Uterus (tissue), 4 donors: ENCODE results near the gene NSFL1C. TPM values are rescaled to one million over a fixed set of nuclear protein-coding genes. Genes with fewer than 3 reads are reported as not detected.

ENCODE experiments used
- DNase-seq, 2 donors: peaks; one replicate each; pipeline ENCODE4 v3.0.0-alpha.2; 2019 to 2020
- H3K27ac ChIP-seq, 2 donors: fragments of 200-600 bp; sonication (generic); 1 replicate in 1 of 2; 2 replicates in 1 of 2; pipeline ENCODE4 v1.5.1; 2016 to 2018
- H3K27me3 ChIP-seq, 2 donors: fragments of 200-600 bp; sonication (generic); one replicate each; pipeline ENCODE4 v1.5.1; 2018 to 2019; ENCODE audit warnings: control low read depth in 1 of 2
- H3K36me3 ChIP-seq, 2 donors: fragments of 200-600 bp; sonication (generic); one replicate each; pipeline ENCODE4 v1.5.1; 2019; ENCODE audit warnings: control low read depth in 1 of 2
- H3K4me1 ChIP-seq, 2 donors: fragments of 200-600 bp; sonication (generic); one replicate each; pipeline ENCODE4 v1.5.1; 2018 to 2019; ENCODE audit warnings: control low read depth in 1 of 2
- H3K4me3 ChIP-seq, 2 donors: fragments of 200-600 bp; sonication (generic); 1 replicate in 1 of 2; 2 replicates in 1 of 2; pipeline ENCODE4 v1.5.1; 2018 to 2019; ENCODE audit warnings: mild to moderate bottlenecking in 1 of 2
- H3K9me3 ChIP-seq, 2 donors: fragments of 200-600 bp; sonication (generic); one replicate each; pipeline ENCODE4 v1.5.1; 2019; ENCODE audit warnings: control low read depth in 1 of 2
- CTCF ChIP-seq, 4 experiments: fragments of 200-600 bp in 2 of 4; fragments of 450-650 bp in 2 of 4; sonication (generic) in 2 of 4; IDR thresholded peaks; one replicate each; pipeline ENCODE4 v1.5.1; 2016 to 2019; ENCODE audit warnings: antibody characterized with exemption in 4 of 4, mild to moderate bottlenecking in 2 of 4, moderate library complexity in 1 of 4
- POLR2A ChIP-seq, 2 donors: fragments of 450-650 bp; IDR thresholded peaks; one replicate each; pipeline ENCODE4 v1.6.1; 2016; ENCODE audit warnings: antibody characterized with exemption in 2 of 2, mild to moderate bottlenecking in 1 of 2, moderate library complexity in 1 of 2
- intact Hi-C: fragments of 100-400 bp; cut with DNase I; formaldehyde crosslinking; loops from one replicate; pipeline ENCODE4 v1.15.1; 2023; ENCODE audit warnings: low total_unique reads
- total RNA-seq, 4 donors: library from RNA; depleted of rRNA in 3 of 4; stranded (reverse); fragments of >200 nt in 3 of 4; gene quantifications; one replicate each; pipeline versions ENCODE4 v1.1.0 to v1.2.4, GENCODE V29; 2014 to 2023
- donor health status: DM: yes; HTN: yes; CAD: no.

Gene NSFL1C
- total RNA-seq, 4 donors from 2014 or later: 18.7 to 67.8 (median 35.8) TPM

- intact Hi-C loops: loop anchor here (5.0 kb wide), 1 partner anchor 71 kb away; no protein-coding TSS in a partner anchor
- no peaks in the 10 kb centered on the region for H3K36me3 ChIP-seq
- peak in 2 of 4 experiments; percentile 42 to 48 for TF ChIP-seq CTCF (IDR thresholded peaks at IDR 0.05)
- peak; percentile 83 to 93 for TF ChIP-seq POLR2A (IDR thresholded peaks at IDR 0.05)
- peak within 1 kb of the TSS; percentile 59 to 90 for H3K4me3 ChIP-seq
- no peaks in the 10 kb centered on the region for H3K9me3 ChIP-seq
- no peaks in the 10 kb centered on the region for H3K27me3 ChIP-seq
- peaks cover 5 to 29% of the 10 kb centered on the region in 2 donors for H3K4me1 ChIP-seq
- DNase-seq: peak; percentile 88 to 94
- peak within 1 kb of the TSS; percentile 88 for H3K27ac ChIP-seq
These were observed 73.7 kb downstream of the NSFL1C start, which contains the start of gene FKBP1A for GRCh38 chr20:1392693-1393506. FKBP1A (minus strand) TSS chr20:1393054; CDS start chr20:1392998, 56 bp downstream.

GRCh38 chr20:1392443-1392692, 74.3 kb downstream of the NSFL1C start:
- peak overlapping the region; percentile 88 for H3K27ac ChIP-seq
- DNase-seq: no peak
- peaks cover 5 to 29% of the 10 kb centered on the region in 2 donors for H3K4me1 ChIP-seq
- H3K9me3 ChIP-seq: no peaks in the 10 kb centered on the region
- no peak for TF ChIP-seq POLR2A (IDR thresholded peaks at IDR 0.05)
- TF ChIP-seq CTCF (IDR thresholded peaks at IDR 0.05): no peak
- H3K27me3 ChIP-seq: no peaks in the 10 kb centered on the region
- intact Hi-C loops: loop anchor here (5.0 kb wide), 1 partner anchor 70 kb away; no protein-coding TSS in a partner anchor
- no peaks in the 10 kb centered on the region for H3K36me3 ChIP-seq
- H3K4me3 ChIP-seq: peak overlapping the region; percentile 59 to 90

Other genes with a start within 250 kb of the NSFL1C start
- gene RAD21L1, start 240.8 kb downstream of the NSFL1C start, total RNA-seq: not detected
- 10 to 100 TPM in 1 of 4 donors, 1 to 10 TPM in 3; 2.1 to 14.0 (median 4.5) TPM for gene SNPH, start 200.6 kb downstream of the NSFL1C start, total RNA-seq
- gene SDCBP2, start 137.7 kb downstream of the NSFL1C start, total RNA-seq: 1 to 10 TPM in 3 of 4 donors, under 1 TPM in 1; 0.26 to 9.1 (median 5.5) TPM
- gene FKBP1A, start 73.8 kb downstream of the NSFL1C start, total RNA-seq: 100 to 1,000 TPM in 3 of 4 donors, 10 to 100 TPM in 1; 99.5 to 253 (median 206) TPM
- gene SIRPB2, start 24.6 kb upstream of the NSFL1C start, total RNA-seq: 1 to 10 TPM in 2 of 4 donors, under 1 TPM in 1, not detected in 1; under 0.01 to 2.9 (median 1.7) TPM
- not detected for gene SIRPD, start 90.9 kb upstream of the NSFL1C start, total RNA-seq
- gene SIRPB1, start 153.2 kb upstream of the NSFL1C start, total RNA-seq: 1 to 10 TPM in 2 of 4 donors, under 1 TPM in 1, not detected in 1; 0.95 to 3.2 (median 1.7) TPM
- under 1 TPM in 1 of 4 donors, not detected in 3; 0.28 TPM for gene SIRPG, start 190.9 kb upstream of the NSFL1C start, total RNA-seq